Adrenal gland (tissue), 12 donors: ENCODE data around the gene SLC22A17. TPM values are rescaled to one million over a fixed set of nuclear protein-coding genes. Genes with fewer than 3 reads are reported as not detected.

Experiments
- DNase-seq, 7 donors: peaks; one replicate each; pipeline ENCODE4 v3.0.0-alpha.2; 2019 to 2020
- H3K27ac ChIP-seq, 5 donors: fragments of 200-600 bp; sonication (generic) in 4 of 5; 1 replicate in 3 of 5; 2 replicates in 2 of 5; pipeline versions ENCODE4 v1.5.1 to v1.8.0; 2016 to 2020; ENCODE audit warnings: mild to moderate bottlenecking in 1 of 5
- H3K27me3 ChIP-seq: fragments of 200-600 bp; 2 replicates; pipeline ENCODE4 v1.8.0; 2021
- H3K36me3 ChIP-seq, 2 donors: fragments of 200-600 bp; replicated peaks in 1 of 2; 1 replicate in 1 of 2; 2 replicates in 1 of 2; pipeline versions ENCODE4 v1.5.1 to v1.8.0; 2018 to 2022
- H3K4me1 ChIP-seq, 2 donors: fragments of 200-600 bp; replicated peaks in 1 of 2; 1 replicate in 1 of 2; 2 replicates in 1 of 2; pipeline versions ENCODE4 v1.5.1 to v1.8.0; 2018 to 2021
- H3K4me3 ChIP-seq, 4 donors: fragments of 200-600 bp; sonication (generic) in 3 of 4; one replicate each; pipeline ENCODE4 v1.5.1; 2016 to 2018
- H3K9me3 ChIP-seq, 3 donors: fragments of 200-600 bp; sonication (generic) in 1 of 3; replicated peaks in 1 of 3; 1 replicate in 2 of 3; 2 replicates in 1 of 3; pipeline versions ENCODE4 v1.5.1 to v1.8.0; 2016 to 2021
- CTCF ChIP-seq, 6 experiments: fragments of 450-650 bp in 4 of 6; fragments of 200-600 bp in 2 of 6; sonication (generic) in 1 of 6; IDR thresholded peaks; 1 replicate in 5 of 6; 2 replicates in 1 of 6; pipeline versions ENCODE4 v1.5.1 to v1.8.0; 2016 to 2021; ENCODE audit warnings: antibody characterized with exemption in 6 of 6, mild to moderate bottlenecking in 2 of 6, moderate library complexity in 1 of 6
- POLR2A ChIP-seq, 2 donors: fragments of 450-650 bp; IDR thresholded peaks; one replicate each; pipeline ENCODE4 v1.6.1; 2017; ENCODE audit warnings: antibody characterized with exemption in 2 of 2, mild to moderate bottlenecking in 2 of 2, moderate library complexity in 1 of 2
- WGBS, 4 donors: extraction: QIAGEN DNeasy Blood & Tissue Kit in 2 of 4; methylation state at CpG; one replicate each; pipeline versions ENCODE4 v1.1.5 to v1.1.7; 2013 to 2017; 5-methylcytosine and 5-hydroxymethylcytosine counted together
- intact Hi-C, 2 donors: fragments of 100-400 bp; cut with DNase I; formaldehyde crosslinking; loops; one replicate each; pipeline versions ENCODE4 v1.14.1 to v1.15.0; 2022 to 2023
- polyA plus RNA-seq, 3 donors: library from polyadenylated mRNA; stranded (reverse); fragments of 200-250 nt in 2 of 3; fragments of 350-450 nt in 1 of 3; fragmentation: Illumina TruSeq in 1 of 3; extraction: RNeasy Lipid Tissue Mini Kit (QIAGEN cat#74804) in 1 of 3; gene quantifications; one replicate each; pipeline ENCODE4 v1.2.3, GENCODE V29; 2013 to 2014
- total RNA-seq, 9 donors: library from RNA; depleted of rRNA in 4 of 9; stranded (reverse); fragments of >200 nt in 4 of 9; fragments of 120-200 nt in 1 of 9; fragmentation: NEBNext Ultra II Directional in 1 of 9; extraction: Animal tissue kit (Norgen Biotek cat#: 25700) in 1 of 9; gene quantifications; one replicate each; pipeline versions ENCODE4 v1.1.0 to v1.2.4, GENCODE V29; 2013 to 2023
- donor health status: healthy with polysubstance abuse.
- donor health status: Bipolar disorder and iron deficiency.
- donor health status: DM: yes; HTN: yes; CAD: no.
- donor health status: DM: no; HTN: no; CAD: no.
- donor health status: DM: no; HTN: no; CAD: no.
- donor health status: DM: yes; HTN: yes; CAD: no.

The SLC22A17 gene
- total and polyA plus RNA-seq, 12 donors: 8.4 to 121 (median 25.0) TPM

GRCh38 chr14:23381871-23382270 is 29.2 kb upstream of the SLC22A17 start:
- H3K9me3 ChIP-seq: no peaks in the 10 kb centered on the region
- H3K4me1 ChIP-seq: no peaks in the 10 kb centered on the region
- 48 to 58% (median 53%) methylated on average over 3 of the region's 3 CpGs for WGBS, 4 donors
- H3K27ac ChIP-seq: no peak overlapping the region
- intact Hi-C loops: no loop called here
- H3K36me3 ChIP-seq: no peaks in the 10 kb centered on the region
- TF ChIP-seq CTCF (IDR thresholded peaks at IDR 0.05): no peak
- TF ChIP-seq POLR2A (IDR thresholded peaks at IDR 0.05): no peak
- no peak overlapping the region for H3K4me3 ChIP-seq
- H3K27me3 ChIP-seq: no peaks in the 10 kb centered on the region
- DNase-seq: no peak

GRCh38 chr14:23380976-23381375 is 28.3 kb upstream of the SLC22A17 start:
- intact Hi-C loops: no loop called here
- H3K36me3 ChIP-seq: no peaks in the 10 kb centered on the region

GRCh38 chr14:23380197-23380914 is 27.7 kb upstream of the SLC22A17 start:
- DNase-seq: no peak
- intact Hi-C loops: no loop called here
- no peak overlapping the region for H3K27ac ChIP-seq
- no peaks in the 10 kb centered on the region for H3K36me3 ChIP-seq
- no peak overlapping the region for H3K4me3 ChIP-seq
- H3K4me1 ChIP-seq: no peaks in the 10 kb centered on the region
- WGBS, 4 donors: 45 to 68% (median 51%) methylated on average over 14 to 16 of the region's 16 CpGs
- no peaks in the 10 kb centered on the region for H3K27me3 ChIP-seq
- no peaks in the 10 kb centered on the region for H3K9me3 ChIP-seq
- TF ChIP-seq POLR2A (IDR thresholded peaks at IDR 0.05): no peak
- no peak for TF ChIP-seq CTCF (IDR thresholded peaks at IDR 0.05)

More at GRCh38 chr14:23380976-23381375, 28.3 kb upstream of the SLC22A17 start:
- 58 to 86% (median 68%) methylated on average over 4 of the region's 4 CpGs for WGBS, 4 donors
- no peaks in the 10 kb centered on the region for H3K9me3 ChIP-seq
- H3K4me3 ChIP-seq: no peak overlapping the region
- H3K4me1 ChIP-seq: no peaks in the 10 kb centered on the region
- DNase-seq: no peak
- no peak for TF ChIP-seq POLR2A (IDR thresholded peaks at IDR 0.05)
- TF ChIP-seq CTCF (IDR thresholded peaks at IDR 0.05): no peak
- no peaks in the 10 kb centered on the region for H3K27me3 ChIP-seq
- H3K27ac ChIP-seq: no peak overlapping the region

GRCh38 chr14:23379366-23380196 is 26.9 kb upstream of the SLC22A17 start:
- no peaks in the 10 kb centered on the region for H3K4me1 ChIP-seq
- no peaks in the 10 kb centered on the region for H3K27me3 ChIP-seq
- 18 to 53% (median 41%) methylated on average over 3 to 12 of the region's 12 CpGs for WGBS, 4 donors
- H3K27ac ChIP-seq: no peak overlapping the region
- no peak overlapping the region for H3K4me3 ChIP-seq
- H3K9me3 ChIP-seq: no peaks in the 10 kb centered on the region
- peak; percentile 68 to 87 (median 80) for TF ChIP-seq CTCF (IDR thresholded peaks at IDR 0.05)
- no peak for TF ChIP-seq POLR2A (IDR thresholded peaks at IDR 0.05)
- DNase-seq: peak; percentile 33 to 63 (median 49)
- intact Hi-C loops: loop anchor here in 1 of 2 donors (2.0 to 5.0 kb wide), 2 partner anchors 51 to 112 kb away; no protein-coding TSS in a partner anchor
- no peaks in the 10 kb centered on the region for H3K36me3 ChIP-seq
